NCI-H510A treated with DMSO at 0.1 percent for 48 hours (cell line): ENCODE measurements around the gene GSTA5.
A peak's percentile ranks its signal among the peaks of the same experiment; 100 is the strongest.
"Not testable (repeated sequence)": the region's sequence is repeated elsewhere in the genome, so short reads cannot be mapped to it uniquely, and the experiment has no call there.

Experiments
- DNase-seq: peaks from one replicate; lab custom pipeline; 2025; lab: John Stamatoyannopoulos, UW

Gene GSTA5

DNA sequence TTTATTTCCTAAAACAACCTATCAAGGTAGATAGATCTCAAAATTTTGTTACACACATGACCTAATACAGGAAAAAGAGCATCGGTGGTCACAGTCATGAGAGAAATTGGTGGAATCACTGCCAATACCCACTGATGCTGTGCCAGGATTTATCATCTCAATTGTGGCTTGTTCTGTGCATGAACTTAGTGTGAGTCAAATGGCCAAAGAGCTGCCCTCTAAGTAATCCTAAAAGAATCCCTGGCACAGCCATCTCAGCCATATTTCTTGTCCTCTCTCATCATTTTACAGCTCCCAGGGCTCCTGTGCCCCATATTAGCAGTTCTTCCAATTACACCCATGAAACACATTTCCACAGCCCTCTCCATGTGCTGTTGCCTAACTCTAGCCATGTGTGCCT lies 6.1 kb downstream of the GSTA5 start:
- no peak for DNase-seq

GRCh38 chr6:52830869-52831268 lies 9.7 kb downstream of the GSTA5 start:
- not testable (repeated sequence) for DNase-seq

DNA sequence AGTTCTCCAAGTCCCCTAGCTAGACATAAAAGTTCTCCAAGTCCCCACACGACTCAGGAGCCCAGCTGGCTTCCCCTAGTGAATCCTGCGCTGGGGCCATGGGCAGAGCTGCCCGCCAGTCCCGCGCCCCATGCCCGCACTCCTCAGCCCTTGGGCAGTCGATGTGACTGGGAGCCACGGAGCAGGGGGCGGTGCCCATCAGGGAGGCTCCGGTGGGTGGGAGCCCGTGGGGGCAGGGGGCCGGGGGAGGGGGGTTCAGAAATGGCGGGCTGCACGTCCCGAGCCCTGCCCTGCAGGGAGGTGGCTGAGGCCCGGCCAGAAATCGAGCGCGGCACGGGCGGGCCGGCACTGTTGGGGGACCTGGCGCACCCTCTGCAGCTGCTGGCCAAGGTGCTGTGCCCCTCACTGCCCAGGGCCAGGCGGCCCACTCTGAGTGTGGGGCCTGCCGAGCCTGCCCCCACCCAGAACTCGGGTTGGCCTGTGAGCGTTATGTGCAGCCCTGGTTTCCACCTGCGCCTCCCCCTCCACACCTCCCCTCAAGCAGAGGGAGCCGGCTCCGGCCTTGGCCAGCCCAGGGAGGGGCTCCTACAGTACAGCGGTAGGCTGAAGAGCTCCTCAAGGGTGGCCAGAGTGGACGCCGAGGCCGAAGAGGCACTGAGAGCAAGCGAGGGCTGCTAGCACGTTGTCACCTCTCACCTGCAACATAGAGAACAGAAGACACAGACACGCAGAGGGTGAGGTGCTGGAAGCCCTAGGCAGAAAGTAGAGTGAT lies 11.4 kb downstream of the GSTA5 start:
- no peak for DNase-seq

GRCh38 chr6:52828621-52829020 lies 12.0 kb downstream of the GSTA5 start:
- not testable (repeated sequence) for DNase-seq

- not testable (repeated sequence) for DNase-seq
These were observed 13.4 kb downstream of the GSTA5 start for GRCh38 chr6:52827073-52827783.

DNA sequence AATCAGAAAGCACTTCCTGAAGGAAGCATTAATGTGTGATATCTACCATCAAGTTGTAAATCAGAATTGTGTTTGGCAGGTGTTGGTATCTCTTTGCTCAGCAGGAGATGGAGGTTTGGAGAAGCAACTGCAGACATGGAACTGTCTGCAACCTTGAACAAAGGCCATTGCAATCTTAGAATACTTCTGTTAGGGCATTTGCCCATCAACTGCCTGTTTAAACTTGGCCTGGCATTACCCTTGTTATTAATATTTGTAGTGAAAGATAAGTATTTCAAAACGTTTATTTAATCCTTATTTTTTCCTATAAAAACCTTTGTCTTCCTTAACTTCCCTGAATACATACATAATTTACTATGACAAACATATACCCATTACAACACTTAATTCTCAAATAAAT lies 14.1 kb downstream of the GSTA5 start:
- no peak for DNase-seq

DNA sequence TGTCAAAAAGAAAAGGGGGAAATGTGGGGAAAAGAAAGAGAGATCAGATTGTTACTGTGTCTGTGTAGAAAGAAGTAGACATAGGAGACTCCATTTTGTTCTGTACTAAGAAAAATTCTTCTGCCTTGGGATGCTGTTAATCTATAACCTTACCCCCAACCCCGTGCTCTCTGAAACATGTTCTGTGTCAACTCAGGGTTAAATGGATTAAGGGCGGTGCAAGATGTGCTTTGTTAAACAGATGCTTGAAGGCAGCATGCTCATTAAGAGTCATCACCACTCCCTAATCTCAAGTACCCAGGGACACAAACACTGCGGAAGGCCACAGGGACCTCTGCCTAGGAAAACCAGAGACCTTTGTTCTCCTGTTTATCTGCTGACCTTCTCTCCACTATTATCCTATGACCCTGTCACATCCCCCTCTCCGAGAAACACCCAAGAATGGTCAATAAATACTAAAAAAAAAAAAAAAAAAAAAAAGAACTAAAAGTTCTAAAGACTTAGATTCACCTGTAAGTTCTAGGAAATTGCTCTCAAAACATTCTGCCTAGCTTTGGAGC lies 14.6 kb downstream of the GSTA5 start:
- not testable (repeated sequence) for DNase-seq

DNA sequence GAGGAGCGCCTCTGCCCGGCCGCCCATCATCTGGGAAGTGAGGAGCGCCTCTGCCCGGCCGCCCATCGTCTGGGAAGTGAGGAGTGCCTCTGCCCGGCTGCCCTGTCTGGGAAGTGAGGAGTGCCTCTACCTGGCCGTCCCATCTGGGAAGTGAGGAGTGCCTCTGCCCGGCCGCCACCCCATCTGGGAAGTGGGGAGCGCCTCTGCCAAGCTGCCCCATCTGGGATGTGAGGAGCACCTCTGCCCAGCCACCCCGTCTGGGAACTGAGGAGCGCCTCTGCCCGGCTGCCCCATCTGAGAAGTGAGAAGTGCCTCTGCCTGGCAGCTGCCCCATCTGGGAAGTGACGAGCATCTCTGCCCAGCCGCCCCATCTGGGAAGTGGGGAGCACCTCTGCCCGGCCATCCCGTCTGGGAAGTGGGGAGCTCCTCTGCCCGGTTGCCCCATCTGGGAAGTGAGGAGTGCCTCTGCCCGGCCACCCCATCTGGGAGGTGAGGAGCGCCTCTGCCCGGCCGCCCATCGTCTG lies 15.3 kb downstream of the GSTA5 start:
- not testable (repeated sequence) for DNase-seq

DNA sequence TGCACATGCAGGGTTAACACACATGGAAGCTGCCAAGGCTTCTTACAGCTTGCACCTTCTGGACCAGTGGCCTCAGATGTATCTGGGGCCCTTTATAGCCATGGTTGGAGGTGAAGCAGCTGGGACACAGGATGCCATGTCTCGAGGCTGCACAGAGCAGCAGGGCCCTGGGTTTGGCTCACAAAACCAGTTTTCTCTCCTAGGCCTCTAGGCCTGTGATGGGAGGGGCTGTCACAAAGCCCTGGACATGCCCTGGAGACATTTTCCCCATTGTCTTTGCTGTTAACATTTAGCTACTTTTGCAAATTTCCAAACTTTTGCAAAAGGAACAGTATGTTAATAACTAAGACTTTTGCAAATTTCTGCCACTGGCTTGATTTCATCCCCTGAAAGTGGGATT lies 18.8 kb downstream of the GSTA5 start:
- no peak for DNase-seq

DNA sequence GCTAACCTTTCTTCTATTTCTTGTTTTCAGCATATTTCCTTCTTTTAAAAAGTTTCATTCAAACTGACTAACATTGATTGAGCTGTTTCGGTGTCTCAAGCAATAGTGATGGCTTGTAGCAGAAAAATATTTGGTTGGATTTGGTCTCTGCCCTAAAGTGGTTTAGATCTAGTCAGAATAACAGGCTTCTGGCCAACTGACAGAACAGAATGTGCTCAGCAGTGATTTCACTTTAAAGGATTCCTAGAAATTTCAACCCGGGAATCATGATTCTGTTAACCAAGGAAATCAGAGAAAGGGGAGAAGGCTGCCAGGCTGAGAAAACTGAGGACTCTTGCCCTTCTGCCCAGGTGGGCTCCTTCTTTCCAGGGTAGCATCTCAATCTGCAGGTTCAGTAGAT lies 20.4 kb downstream of the GSTA5 start:
- DNase-seq, result no peak

GRCh38 chr6:52815167-52816092 lies 25.2 kb downstream of the GSTA5 start:
- DNase-seq, result peak; percentile 57

- not testable (repeated sequence) for DNase-seq
These were observed 26.1 kb downstream of the GSTA5 start for GRCh38 chr6:52814545-52814944.

- not testable (repeated sequence) for DNase-seq
These were observed 30.8 kb downstream of the GSTA5 start for GRCh38 chr6:52809777-52810176.

DNA sequence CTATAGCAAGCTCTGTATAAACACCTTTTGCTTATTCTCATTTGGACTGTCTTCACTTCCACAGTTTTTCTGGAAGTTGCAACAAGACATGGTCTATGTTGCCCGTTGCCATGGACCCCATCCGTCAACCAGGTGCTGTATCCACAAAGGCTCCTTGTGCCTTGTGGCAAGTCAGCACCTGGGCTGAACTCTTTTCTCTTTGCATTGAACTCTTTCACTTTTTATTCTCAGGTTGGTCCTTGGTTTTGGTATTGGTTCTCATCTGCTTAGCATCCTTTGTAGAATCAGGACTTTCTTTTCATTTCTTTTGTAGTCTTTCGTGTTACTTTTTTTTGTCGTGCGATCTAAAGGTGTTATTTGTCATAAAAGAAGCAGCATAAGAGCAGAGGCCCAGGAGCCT lies 32.0 kb downstream of the GSTA5 start:
- DNase-seq, result no peak

- DNase-seq, result not testable (repeated sequence)
These were observed 36.9 kb downstream of the GSTA5 start, which contains the start of gene GSTA1 for GRCh38 chr6:52803668-52804255. TSS of gene GSTA1 (minus strand) at chr6:52803816. CDS start at chr6:52799267, 4,549 bp downstream.

DNA sequence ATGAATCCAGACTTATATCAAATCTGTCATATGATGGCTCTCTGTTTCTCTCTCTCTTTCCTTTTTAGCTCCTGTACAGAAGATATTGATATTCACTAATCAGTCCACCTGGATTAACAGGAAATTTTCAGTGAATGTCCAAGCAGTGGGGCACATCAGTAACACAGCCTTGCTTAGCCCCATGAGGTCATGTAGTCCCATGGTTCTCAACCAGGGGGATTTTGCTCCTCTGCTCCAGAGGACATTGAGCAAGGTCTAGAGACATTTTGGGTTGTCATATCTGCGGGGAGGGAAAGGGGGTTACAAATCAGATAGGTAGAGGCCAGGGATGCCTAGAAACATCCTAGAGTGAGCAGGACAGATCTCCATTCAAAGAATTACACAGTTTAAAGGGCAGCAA lies 37.8 kb downstream of the GSTA5 start:
- DNase-seq, result no peak

- DNase-seq, result peak; percentile 55
These were observed 39.3 kb downstream of the GSTA5 start for GRCh38 chr6:52801188-52801841.

- DNase-seq, result not testable (repeated sequence)
These were observed 41.3 kb downstream of the GSTA5 start for GRCh38 chr6:52799272-52799671.

GRCh38 chr6:52794366-52794765 lies 46.2 kb downstream of the GSTA5 start:
- DNase-seq, result not testable (repeated sequence)

- DNase-seq, result no peak
These were observed 49.8 kb downstream of the GSTA5 start for GRCh38 chr6:52790861-52791260.

GRCh38 chr6:52789658-52790057 lies 51.0 kb downstream of the GSTA5 start:
- not testable (repeated sequence) for DNase-seq
